GM18508 (cell line): ENCODE results near the gene CYB561D2.

Source experiments
- ATAC-seq: cut with Tn5 transposase; IDR thresholded peaks from one replicate; pipeline ENCODE4 v1.9.1; 2021; ENCODE audit warnings: moderate number of reproducible peaks; ENCODE audit not compliant: insufficient read depth, unreplicated experiment

The CYB561D2 gene

DNA sequence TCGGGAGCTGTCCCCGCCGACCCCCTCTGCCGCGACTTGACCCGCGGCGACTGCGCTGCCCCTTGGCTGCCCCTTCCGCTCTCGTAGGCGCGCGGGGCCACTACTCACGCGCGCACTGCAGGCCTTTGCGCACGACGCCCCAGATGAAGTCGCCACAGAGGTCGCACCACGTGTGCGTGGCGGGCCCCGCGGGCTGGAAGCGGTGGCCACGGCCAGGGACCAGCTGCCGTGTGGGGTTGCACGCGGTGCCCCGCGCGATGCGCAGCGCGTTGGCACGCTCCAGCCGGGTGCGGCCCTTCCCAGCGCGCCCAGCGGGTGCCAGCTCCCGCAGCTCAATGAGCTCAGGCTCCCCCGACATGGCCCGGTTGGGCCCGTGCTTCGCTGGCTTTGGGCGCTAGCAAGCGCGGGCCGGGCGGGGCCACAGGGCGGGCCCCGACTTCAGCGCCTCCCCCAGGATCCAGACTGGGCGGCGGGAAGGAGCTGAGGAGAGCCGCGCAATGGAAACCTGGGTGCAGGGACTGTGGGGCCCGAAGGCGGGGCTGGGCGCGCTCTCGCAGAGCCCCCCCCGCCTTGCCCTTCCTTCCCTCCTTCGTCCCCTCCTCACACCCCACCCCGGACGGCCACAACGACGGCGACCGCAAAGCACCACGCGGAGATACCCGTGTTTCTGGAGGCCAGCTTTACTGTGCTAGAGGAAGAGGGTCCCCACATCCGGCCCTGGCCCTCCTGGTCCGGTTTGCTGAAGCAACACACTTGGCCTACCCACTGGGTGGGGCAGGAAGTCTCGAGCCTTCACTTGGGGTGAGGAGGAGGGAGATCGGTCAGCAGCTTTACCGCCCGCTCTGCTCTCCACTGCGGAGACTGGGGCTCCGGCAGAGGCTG is 10.0 kb upstream of the CYB561D2 start, which contains the start of gene RASSF1:
Gene RASSF1, minus strand, starts transcription at position 389 of the 882 bp plus-strand sequence. Its CDS starts 31 bp downstream, at position 358.
- ATAC-seq = no peak

DNA sequence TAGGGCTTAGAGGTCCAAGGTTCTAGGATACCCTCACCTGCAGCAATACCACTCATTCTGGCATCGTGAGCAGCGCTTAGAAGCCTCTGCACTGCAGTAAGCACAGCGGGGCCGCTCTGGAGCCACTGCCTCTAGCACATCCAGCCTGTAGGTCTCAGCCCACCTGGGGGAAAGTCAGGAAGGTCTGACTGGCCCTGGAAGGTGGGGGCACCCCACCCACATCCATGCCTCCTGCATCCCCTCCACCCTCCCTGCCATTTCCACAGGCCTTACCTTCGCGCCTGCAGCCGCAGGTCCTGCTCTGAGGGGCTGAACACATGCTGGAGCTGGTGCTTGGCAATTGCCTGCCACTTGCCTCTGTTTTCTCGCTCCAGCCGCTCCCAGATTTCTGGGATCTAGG is 9.1 kb upstream of the CYB561D2 start:
- no peak for ATAC-seq

- no peak for ATAC-seq
These were observed 8.5 kb upstream of the CYB561D2 start for GRCh38 chr3:50341996-50342650.

DNA sequence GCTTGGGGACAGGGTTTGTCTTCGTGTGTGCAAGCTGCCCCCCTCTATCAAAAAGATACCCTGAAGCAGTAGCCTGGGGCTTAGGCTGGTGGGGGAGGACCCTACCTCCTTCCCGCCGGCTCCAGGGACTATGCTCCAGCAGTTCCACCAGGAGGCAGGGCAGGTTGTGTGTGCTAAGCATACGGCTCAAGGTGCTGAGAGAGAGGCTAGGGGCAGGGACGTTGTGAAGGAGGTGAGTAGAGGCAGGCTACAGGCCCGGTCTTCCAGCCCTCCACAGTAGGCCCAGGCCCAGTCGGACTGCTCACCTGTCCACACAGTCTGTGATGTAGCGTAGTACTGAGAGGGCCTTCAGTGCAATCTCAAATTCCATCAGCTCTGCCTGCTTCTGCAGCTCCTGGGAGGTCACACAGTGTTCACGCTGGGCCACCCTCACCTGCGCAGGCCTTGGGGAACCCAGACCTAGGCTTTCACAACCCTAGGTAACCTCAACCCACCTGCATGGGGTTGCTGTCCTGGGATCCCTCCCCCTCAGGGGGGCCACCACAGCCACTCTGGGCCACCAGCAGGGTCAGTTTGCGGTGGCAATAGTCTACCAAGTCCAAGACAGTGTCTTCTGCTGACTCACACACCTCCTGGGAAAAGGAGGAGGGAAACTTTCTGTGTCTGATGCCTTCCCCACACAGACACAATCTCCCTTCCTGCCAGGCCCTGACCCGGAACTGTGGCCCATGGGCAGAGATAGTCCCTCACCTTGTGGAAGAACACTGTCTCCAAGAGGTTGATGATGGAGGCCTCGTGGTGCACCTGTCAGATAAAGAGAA is 7.6 kb upstream of the CYB561D2 start:
- no peak for ATAC-seq

GRCh38 chr3:50345008-50345407 is 5.7 kb upstream of the CYB561D2 start:
- no peak for ATAC-seq

GRCh38 chr3:50345586-50346234 is 5.0 kb upstream of the CYB561D2 start, which contains the start of gene ZMYND10:
Gene ZMYND10, minus strand, starts transcription at chr3:50345732. Its CDS starts 153 bp downstream, at chr3:50345579.
- ATAC-seq = no peak

- ATAC-seq = no peak
These were observed 3.4 kb upstream of the CYB561D2 start for GRCh38 chr3:50347187-50347813.

DNA sequence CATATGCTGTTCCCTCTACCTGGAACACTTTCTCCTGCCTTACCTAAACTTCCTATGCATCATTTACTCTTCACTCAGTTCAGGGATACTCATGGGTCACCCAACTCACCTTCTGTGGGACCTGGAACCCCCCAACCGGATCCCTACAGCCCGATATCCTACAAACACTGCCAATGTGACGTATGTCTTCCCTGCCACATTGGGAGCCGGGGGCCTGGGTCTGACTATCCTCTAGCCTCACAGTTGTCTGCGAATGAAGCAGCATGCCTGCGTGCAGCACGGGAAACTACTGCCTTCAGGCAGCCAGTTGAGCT is 492 bp upstream of the CYB561D2 start:
- no peak for ATAC-seq

DNA sequence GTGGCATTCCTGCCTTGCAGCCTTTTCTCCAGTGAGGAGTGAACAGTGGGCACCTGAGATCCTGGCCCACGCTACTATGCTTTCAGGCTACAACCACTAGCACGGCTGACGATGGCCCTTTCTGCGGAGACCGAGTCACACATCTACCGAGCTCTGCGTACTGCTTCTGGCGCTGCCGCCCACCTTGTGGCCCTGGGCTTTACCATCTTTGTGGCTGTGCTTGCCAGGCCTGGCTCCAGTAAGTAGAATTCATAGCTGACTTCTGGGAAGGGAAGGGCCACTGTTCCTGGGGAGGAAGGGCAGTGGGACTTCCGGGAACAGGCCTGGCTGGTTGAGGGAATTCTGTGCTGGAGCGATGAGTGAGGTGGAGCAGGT is 648 bp downstream of the CYB561D2 start:
- ATAC-seq = no peak

DNA sequence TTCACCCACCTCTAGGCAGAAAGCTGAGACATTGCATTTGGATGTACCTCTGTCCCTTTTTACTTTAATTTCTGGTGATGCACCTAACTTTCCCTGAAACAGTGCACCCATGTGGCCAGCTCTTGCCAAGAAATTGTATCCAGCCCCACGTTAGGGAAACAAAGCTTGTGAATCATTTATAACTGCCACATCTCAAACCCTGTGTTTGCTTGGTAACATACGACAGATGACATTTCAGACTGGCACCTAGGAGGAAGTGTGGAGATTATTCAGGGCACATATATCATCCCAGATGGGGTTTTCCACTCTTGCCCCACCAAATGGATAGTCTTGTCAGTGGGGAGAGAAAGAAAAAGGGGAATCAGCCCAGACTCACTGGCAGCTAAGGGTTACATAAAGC is 2.1 kb downstream of the CYB561D2 start:
- ATAC-seq = no peak

- ATAC-seq = no peak
These were observed 2.8 kb downstream of the CYB561D2 start for GRCh38 chr3:50353245-50354004.

- ATAC-seq = no peak
These were observed 3.6 kb downstream of the CYB561D2 start for GRCh38 chr3:50354186-50354764.

- no peak for ATAC-seq
These were observed 4.2 kb downstream of the CYB561D2 start for GRCh38 chr3:50354850-50355249.

- ATAC-seq = no peak
These were observed 5.3 kb downstream of the CYB561D2 start for GRCh38 chr3:50355829-50356552.

DNA sequence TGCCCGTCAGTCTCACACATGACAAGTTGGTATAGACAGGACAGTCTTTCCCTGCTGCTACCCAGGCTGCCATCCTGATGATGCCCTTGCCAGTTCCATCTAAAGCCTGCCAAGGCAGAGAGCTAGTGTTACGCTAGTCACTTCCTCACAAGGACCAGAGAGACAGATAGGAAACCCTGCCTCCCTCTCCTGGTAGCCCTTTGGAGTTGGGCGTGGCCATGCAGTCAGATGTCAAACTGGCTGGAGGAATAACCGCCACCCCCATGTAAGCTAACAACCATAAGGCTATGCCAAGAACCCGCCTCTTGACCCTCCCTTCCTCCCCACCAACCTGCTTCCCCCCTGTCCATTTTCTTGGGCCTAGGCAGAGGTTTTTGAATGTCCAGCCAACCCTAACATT is 5.9 kb downstream of the CYB561D2 start:
- no peak for ATAC-seq

DNA sequence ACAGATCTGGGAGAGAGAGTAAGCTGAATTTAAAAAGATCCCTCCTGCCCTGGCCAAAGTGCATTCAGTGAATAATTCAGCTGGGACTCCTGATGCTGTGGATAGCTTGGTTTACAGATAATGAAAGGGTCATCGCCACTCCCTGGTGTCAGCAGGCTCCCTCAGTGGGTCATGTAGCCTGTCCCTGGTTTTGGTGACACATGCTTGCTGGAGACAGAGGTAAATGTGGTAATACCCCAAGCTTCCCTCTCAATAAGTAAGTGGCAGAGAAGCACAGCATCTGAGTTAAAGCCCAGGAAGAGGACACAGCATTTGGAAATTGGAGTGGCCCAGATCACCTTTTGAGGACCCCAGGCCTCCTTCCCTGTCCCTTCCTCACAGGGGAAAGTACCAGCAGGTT is 6.8 kb downstream of the CYB561D2 start:
- no peak for ATAC-seq

- ATAC-seq = no peak
These were observed 7.8 kb downstream of the CYB561D2 start for GRCh38 chr3:50358355-50358910.
